Endothelial cell (in vitro differentiated cells): ENCODE measurements around the gene PASK. TPM values are rescaled to one million over a fixed set of nuclear protein-coding genes. Genes with fewer than 3 reads are reported as not detected.

ENCODE experiments used
- DNase-seq: peaks from one replicate; pipeline ENCODE4 v3.0.0; 2021; ENCODE audit warnings: low spot score
- H3K27ac Mint-ChIP-seq: one replicate; pipeline ENCODE4 v1.8.0; 2021; ENCODE audit warnings: mixed read lengths, inconsistent platforms; ENCODE audit not compliant: unreplicated experiment
- H3K27me3 Mint-ChIP-seq: one replicate; pipeline ENCODE4 v1.8.0; 2021; ENCODE audit warnings: mild to moderate bottlenecking, moderate library complexity, mixed read lengths, inconsistent platforms; ENCODE audit not compliant: unreplicated experiment
- H3K36me3 Mint-ChIP-seq: one replicate; pipeline ENCODE4 v1.8.0; 2021; ENCODE audit warnings: mild to moderate bottlenecking, low read depth, mixed read lengths, inconsistent platforms; ENCODE audit not compliant: unreplicated experiment
- H3K4me1 Mint-ChIP-seq: one replicate; pipeline ENCODE4 v1.8.0; 2021; ENCODE audit warnings: mild to moderate bottlenecking, mixed read lengths, inconsistent platforms; ENCODE audit not compliant: unreplicated experiment
- H3K4me3 Mint-ChIP-seq: one replicate; pipeline ENCODE4 v1.8.0; 2021; ENCODE audit warnings: mild to moderate bottlenecking, mixed read lengths, inconsistent platforms; ENCODE audit not compliant: unreplicated experiment
- H3K9me3 Mint-ChIP-seq: one replicate; pipeline ENCODE4 v1.8.0; 2021; ENCODE audit warnings: mixed read lengths, inconsistent platforms; ENCODE audit not compliant: unreplicated experiment
- CTCF ChIP-seq: fragments of 200-600 bp; sonication (generic); IDR thresholded peaks from one replicate; pipeline ENCODE4 v1.5.0; 2021; ENCODE audit warnings: antibody characterized with exemption; ENCODE audit not compliant: unreplicated experiment
- total RNA-seq: library from RNA; stranded (reverse); fragmentation: NEBNext Ultra II Directional; extraction: Animal tissue kit (Norgen Biotek cat#: 25700); gene quantifications from one replicate; pipeline ENCODE4 v1.2.1, GENCODE V29; 2021; ENCODE audit not compliant: unreplicated experiment

The PASK gene
- total RNA-seq, 1 donor from 2014 or later = 39.7 TPM

- peaks cover 34% of the 10 kb centered on the region for H3K36me3 Mint-ChIP-seq
- no peaks in the 10 kb centered on the region for H3K9me3 Mint-ChIP-seq
- peak overlapping the region; percentile 98 for H3K27ac Mint-ChIP-seq
- H3K27me3 Mint-ChIP-seq = peaks cover 3% of the 10 kb centered on the region
- H3K4me1 Mint-ChIP-seq = peaks cover 48% of the 10 kb centered on the region
- no peak for DNase-seq
- peak overlapping the region; percentile 97 for H3K4me3 Mint-ChIP-seq
- TF ChIP-seq CTCF = no peak
Observed at GRCh38 chr2:241103176-241103595, 46.1 kb downstream of the PASK start.

DNA sequence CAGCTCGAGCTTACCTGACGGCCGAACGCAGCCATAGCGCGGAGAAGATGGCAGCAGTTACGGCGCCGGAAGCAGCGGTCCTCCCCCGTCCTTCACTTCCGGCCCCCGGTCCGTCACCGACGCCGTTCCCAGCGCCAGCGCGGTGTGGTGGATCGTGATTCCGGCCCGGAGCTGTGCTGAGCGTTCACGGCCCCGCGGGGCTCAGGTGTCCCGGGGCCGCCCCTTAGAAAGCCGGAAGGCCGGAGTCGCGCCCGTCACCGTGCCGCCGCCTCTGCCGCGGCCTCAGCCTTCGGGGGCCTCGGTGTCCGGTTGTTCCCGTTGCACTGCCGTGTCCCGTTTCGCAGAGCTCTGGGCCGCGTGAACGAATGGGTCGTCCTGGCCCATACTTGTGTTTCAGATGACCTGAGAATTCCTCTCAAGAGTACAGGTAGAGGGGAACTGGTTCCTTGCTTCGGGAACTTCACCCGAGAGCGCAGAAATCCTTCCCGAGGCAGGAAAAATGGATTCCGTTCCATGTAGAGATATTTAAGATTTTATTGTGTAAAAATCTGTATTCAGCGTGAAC, 47.0 kb downstream of the PASK start, which contains the start of gene MTERF4:
MTERF4 (minus strand) TSS at position 49 of the 565 bp plus-strand sequence; CDS start at position 35, 14 bp downstream.
- peak within 1 kb of the TSS; percentile 97 for H3K4me3 Mint-ChIP-seq

DNA sequence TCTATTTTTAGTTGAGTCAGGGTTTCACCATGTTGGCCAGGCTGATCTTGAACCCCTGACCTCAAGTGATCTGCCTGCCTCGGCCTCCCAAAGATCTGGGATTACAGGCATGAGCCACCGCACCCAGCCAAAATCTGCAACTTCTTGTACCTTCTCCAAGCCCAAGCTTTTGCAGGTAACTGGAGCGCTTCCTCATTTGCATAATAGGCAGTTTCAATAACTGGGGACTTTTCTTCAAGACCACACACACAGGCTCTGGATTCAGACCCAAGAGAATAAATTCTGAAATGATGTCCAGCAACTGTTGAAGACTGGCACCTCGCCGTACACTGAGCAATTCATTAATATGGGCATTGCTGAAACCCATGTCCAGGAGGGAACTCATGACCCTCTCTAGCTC, 50.0 kb downstream of the PASK start:
- H3K4me3 Mint-ChIP-seq = peak overlapping the region; percentile 38
- peaks cover 56% of the 10 kb centered on the region for H3K4me1 Mint-ChIP-seq
- TF ChIP-seq CTCF = no peak
- no peak for DNase-seq
- no peaks in the 10 kb centered on the region for H3K9me3 Mint-ChIP-seq
- peaks cover 52% of the 10 kb centered on the region for H3K36me3 Mint-ChIP-seq
- H3K27me3 Mint-ChIP-seq = peaks cover 11% of the 10 kb centered on the region
- H3K27ac Mint-ChIP-seq = no peak overlapping the region

More for the DNA sequence above, 47.0 kb downstream of the PASK start, which contains the start of gene MTERF4:
- Mint-ChIP-seq H3K27ac (peak within 1 kb of the TSS; percentile 98), H3K36me3 (peaks cover 37% of the 10 kb centered on the region), H3K9me3 (no peaks in the 10 kb centered on the region), H3K27me3 (peaks cover 6% of the 10 kb centered on the region), H3K4me1 (peaks cover 48% of the 10 kb centered on the region)
- peak; percentile 63 for DNase-seq
- no peak for TF ChIP-seq CTCF

- Mint-ChIP-seq H3K27ac (no peak overlapping the region), H3K36me3 (peaks cover 52% of the 10 kb centered on the region), H3K4me3 (no peak overlapping the region), H3K4me1 (peaks cover 51% of the 10 kb centered on the region), H3K27me3 (peaks cover 9% of the 10 kb centered on the region), H3K9me3 (no peaks in the 10 kb centered on the region)
- no peak for TF ChIP-seq CTCF
- DNase-seq = no peak
Observed at GRCh38 chr2:241096979-241097378, 52.3 kb downstream of the PASK start.

- H3K9me3 Mint-ChIP-seq = no peaks in the 10 kb centered on the region
- peaks cover 51% of the 10 kb centered on the region for H3K4me1 Mint-ChIP-seq
- no peak for TF ChIP-seq CTCF
- DNase-seq = no peak
- H3K27me3 Mint-ChIP-seq = peaks cover 11% of the 10 kb centered on the region
- peak overlapping the region; percentile 58 for H3K27ac Mint-ChIP-seq
- peak overlapping the region; percentile 47 for H3K4me3 Mint-ChIP-seq
- H3K36me3 Mint-ChIP-seq = peaks cover 64% of the 10 kb centered on the region
Observed at GRCh38 chr2:241095594-241096290, 53.5 kb downstream of the PASK start.
